IMR-90 (cell line): ENCODE results near the gene APPBP2.

Source experiments
- CEBPB ChIP-seq: IDR thresholded peaks from 2 replicates; pipeline ENCODE4 v1.6.1; 2012; ENCODE audit warnings: low read depth, low read length, improper control_type of control experiment
- CTCF ChIP-seq: conservative IDR thresholded peaks from 2 replicates; pipeline ENCODE4 v1.5.1; 2012; ENCODE audit warnings: mild to moderate bottlenecking, low read depth, low read length, improper control_type of control experiment
- NFE2L2 ChIP-seq: fragments of 150-350 bp; IDR thresholded peaks from 2 replicates; pipeline ENCODE4 v1.6.1; 2016; ENCODE audit warnings: low read depth, mild to moderate bottlenecking, low read length
- POLR2A ChIP-seq: IDR thresholded peaks from 2 replicates; pipeline ENCODE4 v1.6.1; 2012; ENCODE audit warnings: mild to moderate bottlenecking, low read depth, low read length
- RAD21 ChIP-seq: IDR thresholded peaks from 2 replicates; pipeline ENCODE4 v1.6.1; 2012; ENCODE audit warnings: low read length, improper control_type of control experiment

GRCh38 chr17:60523822-60524221 is 2.2 kb downstream of the APPBP2 start:
- no peak for TF ChIP-seq CTCF
- TF ChIP-seq RAD21 = no peak
- TF ChIP-seq POLR2A = no peak
- TF ChIP-seq NFE2L2 = no peak
- no peak for TF ChIP-seq CEBPB
